Testis (tissue), 3 donors: ENCODE measurements around the gene WRNIP1. TPM values are rescaled to one million over a fixed set of nuclear protein-coding genes. Genes with fewer than 3 reads are reported as not detected.

Experiments used
- DNase-seq: peaks from one replicate; pipeline ENCODE4 v3.0.0-alpha.2; 2019
- H3K27ac ChIP-seq, 2 donors: fragments of 200-600 bp; sonication (generic); one replicate each; pipeline ENCODE4 v1.5.1; 2019
- H3K27me3 ChIP-seq: fragments of 200-600 bp; sonication (generic); one replicate; pipeline ENCODE4 v1.5.1; 2019
- H3K36me3 ChIP-seq: fragments of 200-600 bp; sonication (generic); one replicate; pipeline ENCODE4 v1.5.1; 2017; ENCODE audit warnings: low read depth; ENCODE audit errors: missing control alignments
- H3K4me1 ChIP-seq: fragments of 200-600 bp; sonication (generic); one replicate; pipeline ENCODE4 v1.5.1; 2019
- H3K4me3 ChIP-seq, 2 donors: fragments of 200-600 bp; sonication (generic); one replicate each; pipeline ENCODE4 v1.5.1; 2017 to 2019
- H3K9me3 ChIP-seq: fragments of 200-600 bp; sonication (generic); one replicate; pipeline ENCODE4 v1.5.1; 2017
- CTCF ChIP-seq, 3 experiments: fragments of 450-650 bp in 2 of 3; fragments of 200-600 bp in 1 of 3; sonication (generic) in 1 of 3; IDR thresholded peaks; one replicate each; pipeline ENCODE4 v1.5.1; 2016 to 2019; ENCODE audit warnings: antibody characterized with exemption in 3 of 3, mild to moderate bottlenecking in 2 of 3, moderate library complexity in 1 of 3
- POLR2A ChIP-seq: fragments of 450-650 bp; IDR thresholded peaks from one replicate; pipeline ENCODE4 v1.6.1; 2017; ENCODE audit warnings: antibody characterized with exemption, mild to moderate bottlenecking, moderate library complexity
- WGBS, 2 donors: methylation state at CpG; one replicate each; pipeline ENCODE4 v1.1.5; 2018; 5-methylcytosine and 5-hydroxymethylcytosine counted together
- intact Hi-C: fragments of 100-400 bp; cut with DNase I; formaldehyde crosslinking; loops from one replicate; pipeline ENCODE4 v1.15.1; 2023; ENCODE audit warnings: low total_unique reads
- polyA plus RNA-seq: library from polyadenylated mRNA; stranded (reverse); fragments of 350-450 nt; fragmentation: Illumina TruSeq; extraction: RNeasy Lipid Tissue Mini Kit (QIAGEN cat#74804); gene quantifications from one replicate; pipeline ENCODE4 v1.2.3, GENCODE V29; 2014; ENCODE audit warnings: low read depth, low replicate concordance; ENCODE audit not compliant: insufficient read depth
- total RNA-seq, 2 donors: library from RNA; depleted of rRNA; stranded (reverse); fragments of >200 nt; gene quantifications; one replicate each; pipeline ENCODE4 v1.2.3, GENCODE V29; 2016

Gene WRNIP1
- total and polyA plus RNA-seq, 3 donors from 2014 or later, result 57.7 to 102 (median 95.8) TPM

- H3K27ac ChIP-seq, result no peak overlapping the region
- H3K27me3 ChIP-seq, result no peaks in the 10 kb centered on the region
- H3K4me1 ChIP-seq, result no peaks in the 10 kb centered on the region
- WGBS, 2 donors, result 96 to 97% methylated on average over 2 of the region's 2 CpGs
- intact Hi-C loops, result no loop called here
- no peaks in the 10 kb centered on the region for H3K9me3 ChIP-seq
- no peak overlapping the region for H3K4me3 ChIP-seq
- no peak for DNase-seq
- no peaks in the 10 kb centered on the region for H3K36me3 ChIP-seq
- TF ChIP-seq CTCF (IDR thresholded peaks at IDR 0.05) (no peak), POLR2A (no peak)
Measured at GRCh38 chr6:2829253-2829652, 64.1 kb downstream of the WRNIP1 start.

- intact Hi-C loops, result no loop called here
- Histone ChIP-seq H3K4me3 (no peak overlapping the region), H3K9me3 (no peaks in the 10 kb centered on the region), H3K27me3 (no peaks in the 10 kb centered on the region), H3K36me3 (no peaks in the 10 kb centered on the region), H3K27ac (no peak overlapping the region), H3K4me1 (no peaks in the 10 kb centered on the region)
- DNase-seq, result no peak
- no peak for TF ChIP-seq CTCF (IDR thresholded peaks at IDR 0.05)
- no peak for TF ChIP-seq POLR2A
- 90 to 95% methylated on average over 3 of the region's 3 CpGs for whole genome bisulfite sequencing, 2 donors
Measured at GRCh38 chr6:2830183-2830582, 65.0 kb downstream of the WRNIP1 start.

GRCh38 chr6:2831392-2831791 lies 66.2 kb downstream of the WRNIP1 start:
- 97 to 100% methylated on average over 2 of the region's 2 CpGs for WGBS, 2 donors
- TF ChIP-seq CTCF (IDR thresholded peaks at IDR 0.05), result no peak
- TF ChIP-seq POLR2A, result no peak
- Histone ChIP-seq H3K4me1 (no peaks in the 10 kb centered on the region), H3K27me3 (no peaks in the 10 kb centered on the region), H3K27ac (no peak overlapping the region), H3K4me3 (no peak overlapping the region), H3K36me3 (no peaks in the 10 kb centered on the region), H3K9me3 (no peaks in the 10 kb centered on the region)
- intact Hi-C loops, result no loop called here
- DNase-seq, result no peak

GRCh38 chr6:2834262-2834661 lies 69.1 kb downstream of the WRNIP1 start:
- H3K4me1 ChIP-seq, result peaks cover under 1% of the 10 kb centered on the region
- intact Hi-C loops, result no loop called here
- no peaks in the 10 kb centered on the region for H3K27me3 ChIP-seq
- no peak for DNase-seq
- no peak overlapping the region for H3K4me3 ChIP-seq
- H3K36me3 ChIP-seq, result no peaks in the 10 kb centered on the region
- TF ChIP-seq CTCF (IDR thresholded peaks at IDR 0.05) (no peak), POLR2A (no peak)
- H3K27ac ChIP-seq, result no peak overlapping the region
- no peaks in the 10 kb centered on the region for H3K9me3 ChIP-seq

Other genes with a start within 250 kb of the WRNIP1 start
- 1 to 10 TPM in 1 of 2 donors, under 1 TPM in 1; 0.71 to 1.5 TPM for gene MYLK4, start 14.5 kb upstream of the WRNIP1 start, total RNA-seq
- 0.62 TPM for gene MYLK4, start 14.5 kb upstream of the WRNIP1 start, polyA plus RNA-seq
- 10 to 100 TPM; 15.0 to 19.6 TPM for gene SERPINB1, start 76.5 kb downstream of the WRNIP1 start, total RNA-seq
- gene SERPINB1, start 76.5 kb downstream of the WRNIP1 start, polyA plus RNA-seq, result 19.4 TPM
- 10 to 100 TPM; 33.9 to 60.0 TPM for gene SERPINB9, start 137.9 kb downstream of the WRNIP1 start, total RNA-seq
- 19.1 TPM for gene SERPINB9, start 137.9 kb downstream of the WRNIP1 start, polyA plus RNA-seq
- gene SERPINB6, start 206.2 kb downstream of the WRNIP1 start, total RNA-seq, result 100 to 1,000 TPM; 203 to 281 TPM
- 348 TPM for gene SERPINB6, start 206.2 kb downstream of the WRNIP1 start, polyA plus RNA-seq
- gene NQO2, start 234.5 kb downstream of the WRNIP1 start, total RNA-seq, result 10 to 100 TPM in 1 of 2 donors, 1 to 10 TPM in 1; 9.5 to 16.8 TPM
- 35.6 TPM for gene NQO2, start 234.5 kb downstream of the WRNIP1 start, polyA plus RNA-seq